ENCODE data around the gene LRRC38.
"Not testable (repeated sequence)": the region's sequence is repeated elsewhere in the genome, so short reads cannot be mapped to it uniquely, and the experiment has no call there.

The LRRC38 gene

GRCh38 chr1:13461977-13462376, 51.8 kb downstream of the LRRC38 start:
- DNase-seq (ENCODE audit: low read depth): no peak

GRCh38 chr1:13456904-13457532, 56.8 kb downstream of the LRRC38 start:
- no peak for DNase-seq (ENCODE audit: low read depth)

- no peak for DNase-seq (ENCODE audit: low read depth)
Measured at GRCh38 chr1:13451399-13451965, 62.3 kb downstream of the LRRC38 start.

- DNase-seq (ENCODE audit: low read depth): no peak
Measured at GRCh38 chr1:13450204-13450603, 63.6 kb downstream of the LRRC38 start.

- no peak for DNase-seq (ENCODE audit: low read depth)
Measured at GRCh38 chr1:13443335-13443979, 70.3 kb downstream of the LRRC38 start.

GRCh38 chr1:13439104-13439783, 74.6 kb downstream of the LRRC38 start:
- DNase-seq (ENCODE audit: low read depth): not testable (repeated sequence)

- no peak for DNase-seq (ENCODE audit: low read depth)
Measured at GRCh38 chr1:13435458-13435857, 78.3 kb downstream of the LRRC38 start.

- DNase-seq (ENCODE audit: low read depth): not testable (repeated sequence)
Measured at GRCh38 chr1:13433694-13434358, 80.0 kb downstream of the LRRC38 start.

- DNase-seq (ENCODE audit: low read depth): no peak
Measured at GRCh38 chr1:13432251-13432650, 81.6 kb downstream of the LRRC38 start.

GRCh38 chr1:13430495-13430894, 83.3 kb downstream of the LRRC38 start:
- DNase-seq (ENCODE audit: low read depth): no peak

Measured in iris pigment epithelial cell (primary cell).